ENCODE data around the gene CLOCK.
A peak's percentile ranks its signal among the peaks of the same experiment; 100 is the strongest.

CLOCK gene

DNA sequence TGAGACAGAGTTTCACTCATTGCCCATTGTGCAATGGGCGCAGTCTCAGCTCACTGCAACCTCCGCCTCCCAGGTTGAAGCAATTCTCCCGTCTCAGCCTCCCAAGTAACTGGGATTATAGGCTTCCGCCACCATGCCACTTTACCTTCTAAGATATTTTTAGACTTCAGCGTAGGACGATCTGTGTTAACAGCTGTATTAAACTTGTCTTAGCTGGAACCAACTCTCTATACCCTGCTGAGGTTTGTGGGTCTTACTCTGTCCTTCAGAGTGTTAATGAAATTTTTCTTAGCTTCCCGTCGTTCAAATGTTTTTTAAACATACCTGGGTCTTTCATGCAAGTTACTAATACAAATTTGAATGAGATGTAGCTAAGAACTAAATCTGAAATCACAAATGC, 136.3 kb downstream of the CLOCK start:
- DNase-seq = no peak

DNA sequence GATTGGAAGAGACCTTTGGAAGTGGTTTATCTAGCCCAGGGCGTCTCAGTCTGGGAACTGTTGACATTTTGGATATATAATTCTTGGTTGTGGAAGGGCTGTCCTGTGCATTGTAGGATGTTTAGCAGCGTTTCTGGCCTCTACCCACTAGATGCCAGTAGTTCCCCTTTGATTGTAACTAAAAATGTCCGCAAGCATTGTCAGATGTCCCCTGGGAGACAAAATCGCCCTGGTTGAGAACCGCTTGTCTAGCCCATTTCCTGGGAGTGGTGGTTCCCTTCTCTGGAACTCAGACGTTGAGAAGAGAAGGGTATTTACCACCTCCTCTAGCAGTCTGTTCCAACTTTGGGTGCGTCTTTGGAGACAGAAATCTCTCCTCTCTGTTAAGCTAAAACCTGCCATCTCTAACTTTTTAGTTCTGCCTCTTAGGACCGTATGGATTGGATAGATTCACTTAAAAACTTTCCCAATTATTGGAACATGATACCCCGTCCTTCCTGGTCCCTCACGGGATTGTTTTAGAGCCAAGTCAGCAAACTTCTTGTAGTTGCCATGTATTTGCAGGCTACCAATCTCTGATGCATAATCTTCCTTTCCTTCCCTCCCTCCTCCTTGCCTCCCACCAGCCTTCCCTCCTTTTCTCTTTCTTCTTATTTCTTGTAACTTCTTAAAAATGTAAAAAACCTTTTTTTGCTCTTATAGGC, 137.1 kb downstream of the CLOCK start:
- no peak for DNase-seq

DNA sequence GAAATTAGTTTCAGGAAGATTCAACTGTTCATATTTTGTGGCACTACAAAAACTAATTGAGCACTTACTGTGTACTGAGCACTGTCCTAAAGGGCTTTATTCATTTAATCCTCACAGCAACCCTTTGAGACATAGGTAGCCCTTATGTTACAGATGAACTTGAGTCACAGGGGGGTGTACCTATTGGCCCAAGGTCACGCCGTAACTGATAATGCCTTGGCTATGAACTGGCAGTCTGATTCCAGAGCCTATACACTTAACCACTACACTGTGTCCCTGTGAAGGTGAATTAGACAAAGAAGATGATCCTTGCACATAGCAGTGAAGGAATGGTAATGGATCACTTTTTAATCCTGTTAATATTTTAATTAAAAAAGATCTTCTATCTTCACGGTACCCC, 138.9 kb downstream of the CLOCK start:
- no peak for DNase-seq

DNA sequence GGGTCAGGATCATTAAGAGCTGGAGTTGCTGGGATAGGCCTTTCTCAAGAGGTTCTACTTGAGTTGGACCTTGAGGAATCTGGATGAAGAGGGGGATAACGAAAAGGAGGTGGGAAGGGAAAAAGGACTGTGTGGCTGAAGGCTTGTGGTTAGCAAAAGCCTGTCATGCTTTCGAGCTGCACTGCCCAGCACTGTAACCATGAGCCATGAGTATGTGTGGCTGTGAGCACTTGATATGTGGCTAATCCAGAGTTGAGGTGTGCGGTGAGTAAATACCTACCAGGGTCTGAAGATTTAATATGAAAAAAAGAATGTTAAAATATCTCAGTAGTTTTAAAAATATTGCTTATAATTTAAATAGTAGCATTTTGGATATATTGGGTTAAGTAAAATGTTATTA, 139.6 kb downstream of the CLOCK start:
- DNase-seq = no peak

DNA sequence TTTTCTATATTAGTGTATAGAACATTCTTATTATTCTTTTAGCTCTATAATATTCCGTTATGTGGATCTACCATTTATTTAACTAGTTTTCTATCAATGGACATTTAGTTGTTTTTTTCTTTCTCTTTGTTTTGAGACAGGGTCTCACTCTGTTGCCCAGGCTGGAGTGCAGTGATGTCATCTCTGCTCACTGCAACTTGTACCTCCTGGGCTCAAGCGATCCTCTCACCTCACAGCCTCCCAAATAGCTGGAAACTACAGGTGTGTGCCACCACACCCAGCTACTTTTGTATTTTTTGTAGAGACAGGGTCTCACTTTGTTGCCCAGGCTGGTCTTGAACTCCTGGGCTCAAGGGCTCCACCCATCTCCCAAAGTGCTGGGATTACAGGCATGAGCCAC, 140.2 kb downstream of the CLOCK start:
- no peak for DNase-seq

DNA sequence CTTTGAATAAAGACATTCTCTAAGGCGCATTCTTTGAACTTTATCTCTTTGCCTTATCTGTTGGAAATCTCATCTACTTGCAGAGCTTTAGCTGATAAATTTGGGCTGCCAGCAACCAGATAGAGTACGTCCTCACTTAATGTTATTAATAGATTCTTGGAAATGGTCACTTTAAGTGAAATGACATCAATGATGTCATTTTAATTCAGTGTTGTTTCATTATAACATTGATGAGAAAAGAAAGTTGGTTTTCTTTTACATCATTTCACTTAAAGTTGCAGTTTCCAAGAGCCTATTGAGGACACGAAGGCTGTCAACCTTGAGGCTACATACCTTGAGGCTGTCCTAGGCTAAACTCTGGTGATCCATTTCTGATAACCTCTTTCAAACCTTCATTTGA, 141.6 kb downstream of the CLOCK start:
- no peak for DNase-seq

DNA sequence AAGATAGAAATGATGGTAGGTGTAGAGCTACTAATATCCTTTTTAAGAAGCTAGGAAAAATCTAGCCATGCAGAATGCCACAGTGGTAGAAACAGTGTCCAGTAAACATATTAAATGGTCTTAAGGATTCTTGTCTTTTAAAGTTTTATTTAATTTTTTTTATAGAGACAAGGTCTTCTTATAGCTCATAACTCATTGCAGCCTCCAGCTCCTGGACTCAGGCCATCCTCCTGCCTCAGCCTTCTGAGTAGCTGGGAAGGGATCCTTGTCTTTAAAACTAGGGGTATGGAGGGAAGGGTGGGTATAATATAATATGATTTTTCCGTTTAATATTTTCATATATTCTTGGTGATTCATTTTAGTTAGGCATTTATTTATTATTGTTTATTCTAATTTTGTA, 147.1 kb downstream of the CLOCK start:
- DNase-seq = no peak

DNA sequence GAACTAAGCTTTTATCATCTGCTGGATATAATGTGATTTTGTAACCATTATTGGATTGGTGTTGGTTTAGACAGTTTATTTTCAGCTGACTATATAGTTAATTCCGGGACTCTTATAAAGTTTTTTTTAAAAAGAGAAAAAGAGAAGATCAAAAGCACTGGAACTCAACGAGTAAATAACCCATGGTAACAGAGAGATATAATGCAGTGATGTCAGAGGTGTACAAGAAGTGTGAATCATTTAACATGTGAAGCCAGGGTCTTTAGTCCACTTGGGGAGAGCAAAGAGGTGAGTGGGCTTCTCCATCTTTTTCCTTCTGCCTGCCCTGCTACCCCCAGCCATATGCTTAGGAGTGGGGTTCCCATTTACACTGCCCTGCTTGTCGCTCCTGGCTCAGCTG, 147.7 kb downstream of the CLOCK start:
- DNase-seq = no peak

DNA sequence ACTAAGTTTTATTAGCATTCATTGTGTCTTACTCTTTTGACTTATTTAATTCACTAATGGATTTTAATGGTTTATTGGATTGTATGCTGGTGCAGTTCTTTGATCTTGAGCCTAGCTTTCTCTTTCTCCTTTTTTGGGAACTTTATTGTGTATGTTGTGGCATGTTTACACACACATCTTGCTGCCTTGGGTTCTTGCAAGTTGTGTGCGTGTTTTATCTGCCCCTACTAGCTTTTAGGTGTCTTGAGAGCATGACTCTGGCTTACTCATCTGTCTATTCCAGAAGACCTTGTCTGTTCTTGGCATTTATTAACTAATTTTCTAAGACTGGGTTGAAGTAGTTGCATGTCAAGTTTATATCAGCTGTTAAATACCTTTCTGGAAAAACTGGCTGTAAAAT, 148.2 kb downstream of the CLOCK start:
- DNase-seq = no peak

DNA sequence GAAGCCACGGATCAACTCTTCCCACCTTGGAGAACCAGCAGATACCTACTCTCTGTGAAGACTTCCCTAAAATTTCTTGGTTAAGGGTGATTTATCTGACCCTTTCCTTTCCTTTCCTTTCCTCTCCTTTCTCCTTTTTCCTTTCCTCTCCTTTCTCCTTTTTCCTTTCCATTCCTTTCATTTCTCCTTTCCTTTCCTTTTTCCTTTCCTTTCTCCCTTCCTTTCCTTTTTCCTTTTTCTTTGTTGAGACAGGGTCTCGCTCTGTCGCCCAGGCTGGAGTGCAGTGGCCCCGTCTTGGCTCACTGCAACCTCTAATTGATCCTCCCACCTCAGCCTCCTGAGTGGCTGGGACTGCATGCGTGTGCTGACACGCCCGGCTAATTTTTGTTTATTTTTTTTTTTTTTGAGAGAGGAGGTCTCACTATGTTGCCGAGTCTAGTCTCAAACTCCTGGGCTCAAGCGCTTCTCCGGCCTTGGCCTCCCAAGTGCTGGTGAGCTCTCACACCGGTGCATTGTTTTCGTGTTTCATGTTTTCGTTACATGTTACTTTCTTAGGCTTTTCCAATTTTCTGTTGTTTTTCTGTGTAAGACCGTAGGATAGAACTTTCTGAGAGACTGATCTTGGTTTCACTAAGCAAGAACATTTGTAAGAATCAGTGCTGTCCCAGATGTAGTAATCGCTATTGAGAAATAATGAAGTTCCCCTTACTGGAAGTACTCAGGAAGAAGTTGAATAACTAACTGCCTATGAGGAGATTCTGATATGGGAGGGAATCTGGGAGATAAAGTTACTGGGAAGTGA, 149.0 kb downstream of the CLOCK start:
- no peak for DNase-seq

DNA sequence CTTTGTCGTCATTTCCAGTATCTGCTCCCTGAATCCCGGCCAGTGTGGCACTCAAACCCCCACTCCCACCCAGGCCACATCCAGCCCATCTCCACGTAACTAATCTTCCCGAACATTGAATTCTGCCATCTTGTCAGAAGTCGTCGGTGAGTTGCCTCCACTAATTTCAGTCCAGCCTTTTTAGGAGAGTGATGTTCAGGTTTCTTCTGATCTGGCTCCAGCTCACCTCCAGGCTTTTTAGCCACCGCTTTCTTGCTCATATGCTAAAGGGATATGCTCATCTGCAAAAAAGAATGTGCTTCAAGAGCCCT, 149.6 kb downstream of the CLOCK start:
- DNase-seq = no peak

DNA sequence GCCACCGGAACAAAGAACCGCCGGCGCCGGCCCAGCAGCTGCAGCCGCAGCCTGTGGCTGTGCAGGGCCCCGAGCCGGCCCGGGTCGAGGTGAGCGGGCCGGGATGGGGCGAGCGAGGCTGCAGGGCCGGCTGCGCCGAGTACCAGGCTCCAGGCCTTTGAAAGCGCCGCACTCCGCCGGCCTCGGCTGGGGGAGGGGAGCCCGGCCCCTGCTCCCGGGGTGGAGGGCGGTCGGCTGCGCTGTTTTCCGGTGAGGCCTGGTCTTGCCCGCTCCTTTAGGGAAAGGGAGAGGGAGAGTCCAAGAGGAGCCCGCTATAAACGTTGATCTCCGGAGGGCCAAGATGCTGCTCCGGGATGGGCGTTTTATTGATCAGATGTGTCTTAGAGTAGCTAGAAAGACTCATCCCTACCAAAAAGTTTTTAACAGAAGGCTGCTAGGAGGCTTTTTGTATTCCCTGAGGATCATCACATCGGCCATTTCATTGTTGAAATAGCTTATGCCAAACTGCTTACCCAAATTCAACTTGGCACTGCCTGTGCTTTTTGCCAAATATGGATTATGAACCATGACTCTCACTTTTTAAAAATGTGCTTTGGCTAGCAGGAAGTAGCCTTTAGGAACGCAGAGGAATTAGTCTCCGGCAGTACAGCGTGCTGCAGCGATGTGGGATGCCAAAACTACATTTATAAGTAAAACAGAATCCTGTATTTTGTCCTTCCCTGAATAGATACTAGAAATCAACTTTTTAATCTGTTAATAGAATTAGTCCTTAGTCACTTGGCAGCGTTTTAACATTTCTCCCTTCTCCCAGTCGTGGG, 150.2 kb downstream of the CLOCK start:
- DNase-seq = no peak

DNA sequence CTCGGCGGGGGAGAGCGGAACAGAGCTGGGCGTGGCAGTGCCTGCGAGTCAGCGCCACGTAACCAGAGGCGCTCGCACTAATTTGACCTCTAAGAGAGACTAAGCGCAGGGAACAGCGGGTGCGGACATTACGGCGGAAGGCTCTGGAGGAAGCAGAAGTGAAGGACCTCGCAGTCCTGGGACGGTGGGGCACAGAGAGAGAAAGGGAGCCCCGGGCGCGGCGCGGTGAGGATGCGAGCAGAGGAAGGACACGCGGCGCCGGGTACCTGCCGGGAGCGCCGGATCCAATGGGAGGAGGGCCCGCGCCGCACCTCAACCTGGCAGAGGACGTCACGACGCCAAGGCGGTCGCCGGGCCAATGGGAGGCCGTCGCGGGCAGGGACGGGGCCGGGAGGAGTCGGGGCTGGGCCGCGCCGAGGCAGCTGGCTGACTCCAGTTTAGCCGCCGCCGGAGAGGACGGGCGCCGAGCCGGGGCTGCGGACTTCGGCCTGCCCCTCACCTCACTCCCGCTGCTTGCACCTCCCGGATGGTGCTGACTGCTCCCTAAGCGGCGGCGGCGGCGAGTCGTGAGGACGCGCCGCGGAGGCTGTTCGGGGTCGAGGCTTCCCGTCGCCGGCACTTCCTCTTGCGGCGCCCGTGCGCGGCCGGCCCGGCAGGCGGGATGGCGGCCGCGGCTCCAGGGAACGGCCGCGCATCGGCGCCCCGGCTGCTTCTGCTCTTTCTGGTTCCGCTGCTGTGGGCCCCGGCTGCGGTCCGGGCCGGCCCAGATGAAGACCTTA, 151.0 kb downstream of the CLOCK start, which contains the start of gene TMEM165:
Gene TMEM165, plus strand, starts transcription at position 429 of the 779 bp plus-strand sequence. Its CDS starts 233 bp downstream, at position 662.
- DNase-seq = peak; percentile 93

DNA sequence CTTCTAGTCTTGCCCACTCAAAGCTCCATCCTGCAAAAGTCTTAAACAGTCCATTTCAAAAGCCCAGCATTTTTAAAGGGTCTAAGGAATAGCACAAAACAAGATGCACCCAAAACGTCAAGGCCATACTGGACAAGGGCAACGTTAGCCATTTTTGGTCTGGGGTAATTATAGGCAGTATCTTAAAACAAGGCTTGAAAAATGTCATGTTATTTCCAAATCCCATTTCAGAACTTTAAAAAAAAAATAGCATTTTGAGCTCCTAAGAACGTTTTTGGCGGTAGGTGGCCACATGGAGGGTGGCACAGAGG, 151.5 kb downstream of the CLOCK start:
- no peak for DNase-seq

DNA sequence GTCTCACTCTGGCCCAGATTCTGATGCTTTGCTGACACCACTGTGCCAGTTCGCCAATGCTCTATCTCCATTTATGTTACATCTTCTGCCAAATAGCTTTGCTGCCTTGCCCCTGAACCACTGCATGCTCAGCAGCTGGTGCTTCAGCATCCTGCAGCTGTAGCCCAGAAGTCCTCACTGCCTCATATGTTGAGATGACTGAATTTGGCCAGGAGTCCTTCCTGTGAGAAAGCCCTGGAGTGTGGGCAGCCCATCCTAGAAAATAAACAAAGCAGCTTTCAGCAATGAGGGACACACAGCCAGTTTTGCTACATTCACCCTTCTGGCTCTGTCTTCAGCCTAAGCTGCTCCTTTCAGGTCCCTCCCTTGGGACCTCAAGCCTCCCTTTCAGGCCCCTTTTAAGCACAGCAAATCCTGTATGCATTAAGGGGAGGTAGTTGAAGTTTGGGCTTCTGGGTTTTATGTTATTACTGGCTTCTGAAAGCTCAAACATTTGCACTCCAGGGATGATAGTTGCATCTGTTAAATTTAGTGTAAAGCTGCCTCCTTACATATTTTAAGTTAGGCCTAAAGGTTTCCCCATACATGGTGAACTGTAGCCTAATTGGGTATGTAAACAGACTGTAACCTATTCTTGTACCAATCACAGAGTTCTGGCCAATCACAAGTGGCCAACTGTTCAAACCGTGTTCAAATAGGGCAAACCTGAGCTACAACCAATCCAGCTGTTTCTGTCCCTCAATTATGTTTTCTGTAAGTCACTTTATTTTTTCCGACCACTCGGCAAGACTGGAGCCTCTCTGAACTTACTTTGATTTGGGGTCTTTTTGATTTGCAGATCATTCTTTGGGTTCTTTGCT, 153.0 kb downstream of the CLOCK start:
- DNase-seq = no peak

DNA sequence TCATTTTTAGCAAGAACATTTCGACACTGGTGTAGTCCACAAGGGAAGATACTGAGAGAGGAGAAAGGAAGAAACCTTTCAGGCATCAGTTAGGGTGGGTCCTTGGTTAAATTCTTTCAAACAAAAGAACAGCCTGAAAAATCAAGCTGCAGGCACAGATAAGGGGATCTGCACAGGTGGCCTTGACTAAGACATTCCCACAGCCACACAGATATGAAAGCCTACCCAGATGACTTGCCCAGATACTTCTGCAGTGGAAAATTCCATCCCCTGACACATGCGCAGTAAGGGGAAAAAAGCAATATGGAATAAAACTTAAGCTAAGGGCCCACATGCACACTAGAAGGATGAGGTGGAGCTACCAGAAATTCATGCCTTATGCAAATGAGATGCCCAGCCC, 159.9 kb downstream of the CLOCK start:
- no peak for DNase-seq

DNA sequence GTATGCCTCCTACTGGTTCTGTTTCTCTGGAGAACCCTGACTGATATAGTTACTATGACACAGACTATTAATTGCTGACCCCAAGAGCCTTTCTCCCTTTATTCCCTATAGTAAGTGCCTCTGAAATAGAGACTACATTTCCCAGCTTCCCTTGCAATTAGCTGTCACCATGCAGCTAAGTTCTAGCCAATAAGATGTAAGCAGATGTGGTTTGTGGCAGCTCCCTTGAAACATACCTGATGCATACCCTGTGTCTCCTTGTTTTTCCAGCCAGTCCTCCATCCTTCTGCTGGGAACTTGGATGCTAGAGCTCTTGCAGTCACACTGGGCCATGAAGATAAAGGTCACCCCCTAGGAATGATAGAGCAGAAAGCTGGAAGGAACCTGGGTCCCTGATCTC, 160.6 kb downstream of the CLOCK start:
- DNase-seq = no peak

DNA sequence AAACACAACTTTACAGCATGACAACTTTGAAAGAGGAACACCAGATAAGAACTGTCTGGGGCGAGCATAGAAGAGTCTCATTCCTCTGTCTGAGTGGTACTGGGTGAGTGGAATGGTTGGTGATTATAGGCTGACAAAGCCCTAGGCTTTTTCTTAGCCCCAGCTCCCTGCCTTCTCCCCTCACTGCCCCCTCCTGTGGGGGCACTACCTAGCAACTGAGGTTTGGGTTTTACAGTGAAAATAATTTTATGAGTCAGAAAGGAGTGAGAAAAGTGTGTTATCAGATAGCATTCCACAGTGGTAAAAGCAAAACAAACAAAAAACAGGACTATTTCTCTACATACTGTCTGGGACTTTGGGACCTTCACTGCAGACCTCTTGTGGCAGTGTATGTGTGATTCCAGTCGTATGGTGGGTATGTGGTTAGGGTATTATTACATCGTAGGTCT, 161.5 kb downstream of the CLOCK start:
- DNase-seq = no peak

DNA sequence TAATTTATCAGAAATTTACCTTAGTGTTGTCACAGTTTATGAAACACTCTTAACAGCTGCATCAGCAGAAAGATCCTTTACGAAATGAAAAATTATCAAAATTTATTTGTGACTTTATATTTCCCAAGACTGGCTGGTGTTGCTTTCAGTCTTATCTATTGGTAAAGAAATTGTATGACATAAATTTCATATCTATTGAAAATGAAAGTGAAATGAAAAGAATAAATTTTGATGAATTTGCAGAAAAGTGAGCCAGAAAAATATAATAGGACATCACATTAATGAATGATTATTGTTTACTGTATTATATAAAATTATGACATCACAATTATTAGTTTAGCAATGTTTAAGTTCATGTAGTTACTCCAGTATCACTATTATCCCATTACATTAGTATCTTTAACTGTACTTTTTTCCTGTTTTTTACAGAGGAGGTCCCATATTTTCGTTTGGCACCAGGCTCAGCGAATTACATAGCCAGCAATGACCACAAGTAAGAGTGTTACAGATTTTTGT, 164.2 kb downstream of the CLOCK start:
- DNase-seq = no peak

DNA sequence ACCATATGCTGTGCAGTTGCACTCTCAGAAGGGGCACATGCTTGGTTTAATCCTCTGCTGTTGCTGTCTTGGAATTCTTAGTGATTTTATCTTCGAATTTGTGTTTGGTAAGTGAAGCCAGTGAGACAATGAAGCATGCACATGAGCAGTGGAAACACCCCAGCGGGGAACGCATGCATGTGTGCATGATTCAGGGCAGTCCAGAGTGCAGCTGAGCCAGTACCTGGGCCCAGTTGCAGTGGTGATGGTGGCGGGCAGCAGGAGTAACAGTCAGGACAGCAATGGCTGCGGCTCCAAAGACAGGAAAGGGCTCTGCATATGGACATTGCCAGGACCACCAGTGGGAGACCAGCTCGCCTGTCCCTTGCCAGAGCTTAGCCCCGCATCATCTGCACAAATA, 165.2 kb downstream of the CLOCK start:
- no peak for DNase-seq

DNA sequence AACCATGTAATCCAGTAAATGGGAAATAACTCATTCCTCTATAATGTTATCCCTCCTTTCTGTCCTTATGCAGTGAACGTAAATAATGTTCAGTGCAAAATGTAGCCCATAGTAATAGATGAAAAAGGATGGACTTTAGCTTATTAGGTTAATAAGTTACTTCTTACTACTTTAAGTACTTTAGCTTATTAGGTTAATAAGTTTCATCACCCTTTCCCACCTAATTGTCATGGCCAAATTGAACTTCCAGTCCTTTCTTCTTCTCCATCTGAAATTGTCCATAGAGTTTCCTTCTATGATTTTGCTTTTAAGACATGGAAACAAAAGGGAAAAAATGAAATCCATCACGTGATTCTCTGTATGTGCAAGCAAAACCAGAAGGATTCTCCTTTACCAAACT, 166.1 kb downstream of the CLOCK start:
- DNase-seq = no peak

All from KG1 (cell line).